HepG2 (cell line): ENCODE measurements around the gene ARGLU1. TPM values are rescaled to one million over a fixed set of nuclear protein-coding genes. Genes with fewer than 3 reads are reported as not detected.
A peak's percentile ranks its signal among the peaks of the same experiment; 100 is the strongest.

Experiments used
- ARNT2 ChIP-seq: sonication (generic); formaldehyde crosslinking; IDR thresholded peaks from 2 replicates; pipeline ENCODE4 v1.8.0; 2022; ENCODE audit warnings: mild to moderate bottlenecking, low read depth, missing genetic modification reagents, moderate library complexity
- ATF7 ChIP-seq, 2 experiments: fragments of 450-650 bp in 1 of 2; sonication (generic) in 1 of 2; formaldehyde crosslinking in 1 of 2; IDR thresholded peaks; 2 replicates each; pipeline versions ENCODE4 v1.4.0 to v1.6.1; 2016 to 2020; ENCODE audit warnings: antibody characterized with exemption in 1 of 2, mild to moderate bottlenecking in 1 of 2, missing genetic modification reagents in 1 of 2
- FOXK1 ChIP-seq: sonication (generic); formaldehyde crosslinking; IDR thresholded peaks from 2 replicates; pipeline ENCODE4 v1.4.0; 2020; ENCODE audit warnings: low read depth, missing genetic modification reagents, borderline replicate concordance
- NAIF1 ChIP-seq: sonication (generic); formaldehyde crosslinking; IDR thresholded peaks from 2 replicates; pipeline ENCODE4 v1.5.0; 2020; ENCODE audit warnings: mild to moderate bottlenecking, missing genetic modification reagents, borderline replicate concordance
- PAX8 ChIP-seq: sonication (generic); formaldehyde crosslinking; IDR thresholded peaks from 2 replicates; pipeline ENCODE4 v1.8.0; 2022; ENCODE audit warnings: mild to moderate bottlenecking, missing genetic modification reagents, borderline replicate concordance
- TBX2 ChIP-seq: sonication (generic); formaldehyde crosslinking; IDR thresholded peaks from 2 replicates; pipeline ENCODE4 v1.5.0; 2020; ENCODE audit warnings: missing genetic modification reagents, mild to moderate bottlenecking, borderline replicate concordance
- TSC22D2 ChIP-seq: sonication (generic); formaldehyde crosslinking; IDR thresholded peaks from 2 replicates; pipeline ENCODE4 v1.5.1; 2020; ENCODE audit warnings: missing genetic modification reagents, mild to moderate bottlenecking, borderline replicate concordance
- ZNF180 ChIP-seq: sonication (generic); formaldehyde crosslinking; IDR thresholded peaks from 2 replicates; pipeline ENCODE4 v1.4.0; 2020; ENCODE audit warnings: low read depth, missing genetic modification reagents, borderline replicate concordance
- ZNF513 ChIP-seq: sonication (generic); formaldehyde crosslinking; conservative IDR thresholded peaks from 2 replicates; pipeline ENCODE4 v1.5.0; 2020; ENCODE audit warnings: missing genetic modification reagents
- ZNF530 ChIP-seq: sonication (generic); formaldehyde crosslinking; IDR thresholded peaks from 2 replicates; pipeline ENCODE4 v1.5.0; 2020; ENCODE audit warnings: low read depth, mild to moderate bottlenecking, missing genetic modification reagents
- ZNF780A ChIP-seq: sonication (generic); formaldehyde crosslinking; IDR thresholded peaks from 2 replicates; pipeline ENCODE4 v1.8.0; 2022; ENCODE audit warnings: mild to moderate bottlenecking, missing genetic modification reagents, moderate library complexity
- ZNF790 ChIP-seq: sonication (generic); formaldehyde crosslinking; IDR thresholded peaks from 2 replicates; pipeline ENCODE4 v1.8.0; 2022; ENCODE audit warnings: missing genetic modification reagents, mild to moderate bottlenecking, borderline replicate concordance
- polyA plus RNA-seq, 8 experiments: library from polyadenylated mRNA; depleted of rRNA in 3 of 8; stranded (reverse) in 7 of 8; unstranded in 1 of 8; fragments of >200 nt; fragmentation: Illumina TruSeq in 4 of 8; extraction: Trizol in 4 of 8; gene quantifications; 2 replicates each; pipeline versions ENCODE4 v1.2.1 to v1.2.3, GENCODE V29; 2011 to 2016; ENCODE audit warnings: low read depth in 4 of 8, missing spikeins in 1 of 8, mixed read lengths in 1 of 8; ENCODE audit not compliant: insufficient read depth in 1 of 8
- total RNA-seq, 5 experiments: library from RNA; depleted of rRNA; stranded (reverse); fragments of >200 nt; fragmentation: Illumina TruSeq; extraction: Trizol; gene quantifications; 2 replicates each; pipeline ENCODE4 v1.2.3, GENCODE V29; 2016; ENCODE audit warnings: low read depth in 1 of 5
- TF ChIP-seq, protein P1 (sequence below): sonication (generic); formaldehyde crosslinking; IDR thresholded peaks from 2 replicates; pipeline ENCODE4 v1.8.1; 2023; ENCODE audit warnings: mild to moderate bottlenecking, missing genetic modification reagents
- TF ChIP-seq, protein P2 (sequence below): IDR thresholded peaks from 2 replicates; pipeline ENCODE4 v1.6.1; 2016
- TF ChIP-seq, protein P3 (sequence below): sonication (generic); formaldehyde crosslinking; IDR thresholded peaks from 2 replicates; pipeline ENCODE4 v1.4.0; 2020; ENCODE audit warnings: missing genetic modification reagents
- TF ChIP-seq, protein P4 (sequence below): sonication (generic); formaldehyde crosslinking; IDR thresholded peaks from 2 replicates; pipeline ENCODE4 v1.4.0; 2020; ENCODE audit warnings: missing genetic modification reagents

The ARGLU1 gene
- total and polyA plus RNA-seq, 2 of the 13 experiments (the other 11 are each of a cell fraction or from before 2014, with no cell fraction given), result 47.1 to 70.6 TPM

DNA sequence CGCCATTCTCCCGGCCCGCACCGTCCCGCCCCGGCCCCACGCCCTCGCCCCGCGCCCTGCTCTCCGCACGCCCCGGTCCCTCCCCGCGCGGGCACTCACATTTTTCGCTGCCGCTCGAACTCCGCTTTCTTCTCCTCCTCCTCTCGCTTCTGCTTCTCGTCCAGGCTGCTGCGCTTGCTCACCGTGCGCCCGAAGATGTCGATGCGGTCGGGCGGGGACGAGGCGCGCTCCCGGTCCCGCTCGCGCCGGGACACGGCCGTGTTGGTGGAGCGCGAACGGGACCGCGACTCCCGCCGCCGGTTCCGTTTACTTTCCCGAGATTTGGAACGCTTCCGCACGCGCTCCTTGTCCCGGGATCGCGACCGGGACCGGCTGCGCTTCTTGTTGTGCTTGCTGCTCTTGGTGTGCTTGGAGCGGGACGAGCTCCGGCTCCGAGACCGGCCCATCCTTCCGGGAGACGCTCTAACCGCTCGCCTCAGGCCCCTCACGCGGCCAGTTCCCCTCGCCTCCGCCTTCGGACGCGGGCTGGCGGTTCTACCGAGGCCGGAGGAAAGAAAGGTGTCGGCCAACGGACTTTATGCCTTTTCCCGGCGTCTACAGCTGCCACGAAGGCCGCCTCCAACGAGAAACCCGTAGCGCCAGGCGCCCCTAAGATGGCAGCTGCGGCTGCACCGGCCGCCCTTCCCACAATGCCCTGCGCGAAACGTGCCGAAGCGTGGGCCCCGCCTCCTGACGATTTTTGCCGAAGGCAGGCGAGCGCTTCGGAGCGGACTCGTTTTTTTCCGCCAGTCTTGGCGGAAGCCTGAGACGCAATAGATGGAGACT, at the start of gene ARGLU1 (continued):
- TF ChIP-seq, protein P1, sequence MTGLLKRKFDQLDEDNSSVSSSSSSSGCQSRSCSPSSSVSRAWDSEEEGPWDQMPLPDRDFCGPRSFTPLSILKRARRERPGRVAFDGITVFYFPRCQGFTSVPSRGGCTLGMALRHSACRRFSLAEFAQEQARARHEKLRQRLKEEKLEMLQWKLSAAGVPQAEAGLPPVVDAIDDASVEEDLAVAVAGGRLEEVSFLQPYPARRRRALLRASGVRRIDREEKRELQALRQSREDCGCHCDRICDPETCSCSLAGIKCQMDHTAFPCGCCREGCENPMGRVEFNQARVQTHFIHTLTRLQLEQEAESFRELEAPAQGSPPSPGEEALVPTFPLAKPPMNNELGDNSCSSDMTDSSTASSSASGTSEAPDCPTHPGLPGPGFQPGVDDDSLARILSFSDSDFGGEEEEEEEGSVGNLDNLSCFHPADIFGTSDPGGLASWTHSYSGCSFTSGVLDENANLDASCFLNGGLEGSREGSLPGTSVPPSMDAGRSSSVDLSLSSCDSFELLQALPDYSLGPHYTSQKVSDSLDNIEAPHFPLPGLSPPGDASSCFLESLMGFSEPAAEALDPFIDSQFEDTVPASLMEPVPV (CRISPR knock-in tag), result peak; percentile 9; the same call in 1 of the 2 replicates
- TF ChIP-seq FOXK1 (CRISPR knock-in tag), result peak; percentile 36; the same call in 1 of the 2 replicates
- TF ChIP-seq ZNF790 (CRISPR knock-in tag), result peak; percentile 34; the same call in 1 of the 2 replicates
- TF ChIP-seq, protein P2, sequence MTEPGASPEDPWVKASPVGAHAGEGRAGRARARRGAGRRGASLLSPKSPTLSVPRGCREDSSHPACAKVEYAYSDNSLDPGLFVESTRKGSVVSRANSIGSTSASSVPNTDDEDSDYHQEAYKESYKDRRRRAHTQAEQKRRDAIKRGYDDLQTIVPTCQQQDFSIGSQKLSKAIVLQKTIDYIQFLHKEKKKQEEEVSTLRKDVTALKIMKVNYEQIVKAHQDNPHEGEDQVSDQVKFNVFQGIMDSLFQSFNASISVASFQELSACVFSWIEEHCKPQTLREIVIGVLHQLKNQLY (CRISPR knock-in tag), result no peak
- TF ChIP-seq ZNF180 (CRISPR knock-in tag), result no peak
- TF ChIP-seq ATF7 (IDR thresholded peaks at IDR 0.05), result no peak
- no peak for TF ChIP-seq ATF7 (CRISPR knock-in tag; IDR thresholded peaks at IDR 0.05)
- peak; percentile 61; the same call in 1 of the 2 replicates for TF ChIP-seq TSC22D2
- TF ChIP-seq, protein P3, sequence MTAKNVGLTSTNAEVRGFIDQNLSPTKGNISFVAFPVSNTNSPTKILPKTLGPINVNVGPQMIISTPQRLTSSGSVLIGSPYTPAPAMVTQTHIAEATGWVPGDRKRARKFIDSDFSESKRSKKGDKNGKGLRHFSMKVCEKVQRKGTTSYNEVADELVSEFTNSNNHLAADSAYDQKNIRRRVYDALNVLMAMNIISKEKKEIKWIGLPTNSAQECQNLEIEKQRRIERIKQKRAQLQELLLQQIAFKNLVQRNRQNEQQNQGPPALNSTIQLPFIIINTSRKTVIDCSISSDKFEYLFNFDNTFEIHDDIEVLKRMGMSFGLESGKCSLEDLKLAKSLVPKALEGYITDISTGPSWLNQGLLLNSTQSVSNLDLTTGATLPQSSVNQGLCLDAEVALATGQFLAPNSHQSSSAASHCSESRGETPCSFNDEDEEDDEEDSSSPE (CRISPR knock-in tag), result 0 out of 2 replicates have a peak, but pooled peaks have one; percentile 38
- no peak; the same call in 1 of the 2 replicates for TF ChIP-seq PAX8
- TF ChIP-seq TBX2 (CRISPR knock-in tag), result peak; percentile 54; the same call in 1 of the 2 replicates
- TF ChIP-seq ZNF780A (CRISPR knock-in tag), result 0 out of 2 replicates have a peak, but pooled peaks have one; percentile 45
- TF ChIP-seq, protein P4, sequence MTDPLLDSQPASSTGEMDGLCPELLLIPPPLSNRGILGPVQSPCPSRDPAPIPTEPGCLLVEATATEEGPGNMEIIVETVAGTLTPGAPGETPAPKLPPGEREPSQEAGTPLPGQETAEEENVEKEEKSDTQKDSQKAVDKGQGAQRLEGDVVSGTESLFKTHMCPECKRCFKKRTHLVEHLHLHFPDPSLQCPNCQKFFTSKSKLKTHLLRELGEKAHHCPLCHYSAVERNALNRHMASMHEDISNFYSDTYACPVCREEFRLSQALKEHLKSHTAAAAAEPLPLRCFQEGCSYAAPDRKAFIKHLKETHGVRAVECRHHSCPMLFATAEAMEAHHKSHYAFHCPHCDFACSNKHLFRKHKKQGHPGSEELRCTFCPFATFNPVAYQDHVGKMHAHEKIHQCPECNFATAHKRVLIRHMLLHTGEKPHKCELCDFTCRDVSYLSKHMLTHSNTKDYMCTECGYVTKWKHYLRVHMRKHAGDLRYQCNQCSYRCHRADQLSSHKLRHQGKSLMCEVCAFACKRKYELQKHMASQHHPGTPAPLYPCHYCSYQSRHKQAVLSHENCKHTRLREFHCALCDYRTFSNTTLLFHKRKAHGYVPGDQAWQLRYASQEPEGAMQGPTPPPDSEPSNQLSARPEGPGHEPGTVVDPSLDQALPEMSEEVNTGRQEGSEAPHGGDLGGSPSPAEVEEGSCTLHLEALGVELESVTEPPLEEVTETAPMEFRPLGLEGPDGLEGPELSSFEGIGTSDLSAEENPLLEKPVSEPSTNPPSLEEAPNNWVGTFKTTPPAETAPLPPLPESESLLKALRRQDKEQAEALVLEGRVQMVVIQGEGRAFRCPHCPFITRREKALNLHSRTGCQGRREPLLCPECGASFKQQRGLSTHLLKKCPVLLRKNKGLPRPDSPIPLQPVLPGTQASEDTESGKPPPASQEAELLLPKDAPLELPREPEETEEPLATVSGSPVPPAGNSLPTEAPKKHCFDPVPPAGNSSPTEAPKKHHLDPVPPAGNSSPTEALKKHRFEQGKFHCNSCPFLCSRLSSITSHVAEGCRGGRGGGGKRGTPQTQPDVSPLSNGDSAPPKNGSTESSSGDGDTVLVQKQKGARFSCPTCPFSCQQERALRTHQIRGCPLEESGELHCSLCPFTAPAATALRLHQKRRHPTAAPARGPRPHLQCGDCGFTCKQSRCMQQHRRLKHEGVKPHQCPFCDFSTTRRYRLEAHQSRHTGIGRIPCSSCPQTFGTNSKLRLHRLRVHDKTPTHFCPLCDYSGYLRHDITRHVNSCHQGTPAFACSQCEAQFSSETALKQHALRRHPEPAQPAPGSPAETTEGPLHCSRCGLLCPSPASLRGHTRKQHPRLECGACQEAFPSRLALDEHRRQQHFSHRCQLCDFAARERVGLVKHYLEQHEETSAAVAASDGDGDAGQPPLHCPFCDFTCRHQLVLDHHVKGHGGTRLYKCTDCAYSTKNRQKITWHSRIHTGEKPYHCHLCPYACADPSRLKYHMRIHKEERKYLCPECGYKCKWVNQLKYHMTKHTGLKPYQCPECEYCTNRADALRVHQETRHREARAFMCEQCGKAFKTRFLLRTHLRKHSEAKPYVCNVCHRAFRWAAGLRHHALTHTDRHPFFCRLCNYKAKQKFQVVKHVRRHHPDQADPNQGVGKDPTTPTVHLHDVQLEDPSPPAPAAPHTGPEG (CRISPR knock-in tag), result peak; percentile 93
- no peak for TF ChIP-seq ZNF530
- TF ChIP-seq ARNT2 (CRISPR knock-in tag), result no peak; the same call in 1 of the 2 replicates
- no peak for TF ChIP-seq NAIF1 (CRISPR knock-in tag)
- TF ChIP-seq ZNF513 (CRISPR knock-in tag), result no peak
